ENCODE data around the gene QKI.
A peak's percentile ranks its signal among the peaks of the same experiment; 100 is the strongest.

The QKI gene

DNA sequence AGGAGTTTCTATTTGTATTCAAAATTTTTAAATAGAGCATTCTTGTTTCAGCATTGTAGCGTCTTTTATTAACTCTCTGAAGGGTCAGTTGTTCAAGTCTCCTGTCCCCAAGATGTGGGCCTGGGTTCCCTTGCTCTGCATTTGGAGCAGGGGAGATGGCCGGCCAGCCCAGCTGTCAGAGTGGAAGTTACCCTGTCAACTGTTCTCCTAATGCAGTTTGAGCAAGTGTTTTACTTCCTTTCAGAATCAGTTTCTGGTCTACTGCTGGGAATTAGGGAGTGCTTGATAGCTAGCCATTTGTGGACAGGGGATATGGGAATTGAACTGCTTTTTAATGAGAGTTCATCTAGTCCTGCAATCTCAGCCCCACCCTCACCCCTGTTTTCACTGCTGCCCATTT lies 116.6 kb downstream of the QKI start:
- TF ChIP-seq EP300 (IDR thresholded peaks at IDR 0.05; ENCODE audit: borderline replicate concordance) (no peak), NFIC (IDR thresholded peaks at IDR 0.05) (no peak), TCF12 (IDR thresholded peaks at IDR 0.05; ENCODE audit: low read depth) (no peak), TAF1 (IDR thresholded peaks at IDR 0.05; ENCODE audit: low read depth) (no peak), ZBTB7A (IDR thresholded peaks at IDR 0.05; ENCODE audit: low read depth) (no peak), FOXM1 (IDR thresholded peaks at IDR 0.05; ENCODE audit: borderline replicate concordance, low read depth) (no peak), CREB1 (IDR thresholded peaks at IDR 0.05; ENCODE audit: low read depth) (no peak), RAD21 (IDR thresholded peaks at IDR 0.05; ENCODE audit: low read depth) (no peak)
- TF ChIP-seq, protein P1, sequence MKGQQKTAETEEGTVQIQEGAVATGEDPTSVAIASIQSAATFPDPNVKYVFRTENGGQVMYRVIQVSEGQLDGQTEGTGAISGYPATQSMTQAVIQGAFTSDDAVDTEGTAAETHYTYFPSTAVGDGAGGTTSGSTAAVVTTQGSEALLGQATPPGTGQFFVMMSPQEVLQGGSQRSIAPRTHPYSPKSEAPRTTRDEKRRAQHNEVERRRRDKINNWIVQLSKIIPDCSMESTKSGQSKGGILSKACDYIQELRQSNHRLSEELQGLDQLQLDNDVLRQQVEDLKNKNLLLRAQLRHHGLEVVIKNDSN (IDR thresholded peaks at IDR 0.05), result no peak

DNA sequence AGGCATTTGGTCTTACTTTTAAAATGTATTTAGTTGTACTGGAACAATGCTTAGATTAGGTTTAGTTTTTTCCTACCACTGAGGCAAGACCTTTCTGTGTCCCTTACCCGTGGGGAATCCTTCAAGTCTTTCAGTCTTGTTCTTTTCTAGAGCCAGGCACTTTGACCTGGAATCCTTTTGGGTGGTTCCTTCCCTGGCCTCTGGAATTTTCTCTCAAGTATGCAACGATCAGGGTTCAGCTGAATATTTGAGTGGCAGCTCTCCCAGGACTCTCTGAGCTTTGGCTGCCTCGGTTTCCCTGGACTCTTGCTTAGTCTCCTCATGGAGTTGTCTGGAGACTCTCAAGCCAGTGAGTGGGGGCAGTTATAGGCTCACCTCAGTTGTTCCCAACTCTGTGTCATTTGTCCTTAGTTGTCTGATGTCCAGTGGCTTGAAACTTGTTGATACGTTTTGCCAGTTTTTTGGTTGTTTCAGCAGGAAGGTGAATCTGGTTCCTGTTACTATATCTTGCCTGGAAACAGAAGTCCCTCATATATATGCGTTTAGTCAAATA lies 118.1 kb downstream of the QKI start:
- TF ChIP-seq, protein P1 (IDR thresholded peaks at IDR 0.05), result no peak
- TF ChIP-seq TAF1 (IDR thresholded peaks at IDR 0.05; ENCODE audit: low read depth) (no peak), CREB1 (IDR thresholded peaks at IDR 0.05; ENCODE audit: low read depth) (no peak), EGR1 (IDR thresholded peaks at IDR 0.05) (no peak), FOXM1 (IDR thresholded peaks at IDR 0.05; ENCODE audit: borderline replicate concordance, low read depth) (no peak), YY1 (IDR thresholded peaks at IDR 0.05; ENCODE audit: low read depth) (no peak), NFIC (IDR thresholded peaks at IDR 0.05) (no peak)

DNA sequence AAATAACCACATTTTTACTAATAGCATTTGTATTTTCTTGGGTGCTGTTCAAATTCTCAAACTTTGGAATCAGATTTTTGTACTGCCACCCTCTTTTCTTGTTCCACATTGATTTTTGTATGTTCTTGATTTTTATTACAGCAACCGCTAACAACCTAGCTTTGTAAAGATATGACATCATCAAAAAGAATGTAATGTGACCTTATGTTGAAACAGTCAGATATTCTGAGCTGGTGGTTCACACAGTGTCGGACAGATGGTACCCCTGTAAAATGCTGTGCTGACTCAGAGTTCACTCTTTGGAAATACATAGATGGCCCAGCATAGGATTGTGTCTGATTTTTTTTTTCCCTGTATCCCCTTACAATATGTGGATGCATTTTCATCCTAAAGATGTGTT lies 118.9 kb downstream of the QKI start:
- TF ChIP-seq EGR1 (IDR thresholded peaks at IDR 0.05), result no peak
- TF ChIP-seq, protein P2, sequence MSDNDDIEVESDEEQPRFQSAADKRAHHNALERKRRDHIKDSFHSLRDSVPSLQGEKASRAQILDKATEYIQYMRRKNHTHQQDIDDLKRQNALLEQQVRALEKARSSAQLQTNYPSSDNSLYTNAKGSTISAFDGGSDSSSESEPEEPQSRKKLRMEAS (IDR thresholded peaks at IDR 0.05), result no peak
- no peak for TF ChIP-seq CREB1 (IDR thresholded peaks at IDR 0.05; ENCODE audit: low read depth)
- no peak for TF ChIP-seq FOXM1 (IDR thresholded peaks at IDR 0.05; ENCODE audit: borderline replicate concordance, low read depth)
- no peak for TF ChIP-seq TCF12 (IDR thresholded peaks at IDR 0.05; ENCODE audit: low read depth)
- TF ChIP-seq ZBTB7A (IDR thresholded peaks at IDR 0.05; ENCODE audit: low read depth), result no peak
- TF ChIP-seq RAD21 (IDR thresholded peaks at IDR 0.05; ENCODE audit: low read depth), result no peak
- TF ChIP-seq, protein P3, sequence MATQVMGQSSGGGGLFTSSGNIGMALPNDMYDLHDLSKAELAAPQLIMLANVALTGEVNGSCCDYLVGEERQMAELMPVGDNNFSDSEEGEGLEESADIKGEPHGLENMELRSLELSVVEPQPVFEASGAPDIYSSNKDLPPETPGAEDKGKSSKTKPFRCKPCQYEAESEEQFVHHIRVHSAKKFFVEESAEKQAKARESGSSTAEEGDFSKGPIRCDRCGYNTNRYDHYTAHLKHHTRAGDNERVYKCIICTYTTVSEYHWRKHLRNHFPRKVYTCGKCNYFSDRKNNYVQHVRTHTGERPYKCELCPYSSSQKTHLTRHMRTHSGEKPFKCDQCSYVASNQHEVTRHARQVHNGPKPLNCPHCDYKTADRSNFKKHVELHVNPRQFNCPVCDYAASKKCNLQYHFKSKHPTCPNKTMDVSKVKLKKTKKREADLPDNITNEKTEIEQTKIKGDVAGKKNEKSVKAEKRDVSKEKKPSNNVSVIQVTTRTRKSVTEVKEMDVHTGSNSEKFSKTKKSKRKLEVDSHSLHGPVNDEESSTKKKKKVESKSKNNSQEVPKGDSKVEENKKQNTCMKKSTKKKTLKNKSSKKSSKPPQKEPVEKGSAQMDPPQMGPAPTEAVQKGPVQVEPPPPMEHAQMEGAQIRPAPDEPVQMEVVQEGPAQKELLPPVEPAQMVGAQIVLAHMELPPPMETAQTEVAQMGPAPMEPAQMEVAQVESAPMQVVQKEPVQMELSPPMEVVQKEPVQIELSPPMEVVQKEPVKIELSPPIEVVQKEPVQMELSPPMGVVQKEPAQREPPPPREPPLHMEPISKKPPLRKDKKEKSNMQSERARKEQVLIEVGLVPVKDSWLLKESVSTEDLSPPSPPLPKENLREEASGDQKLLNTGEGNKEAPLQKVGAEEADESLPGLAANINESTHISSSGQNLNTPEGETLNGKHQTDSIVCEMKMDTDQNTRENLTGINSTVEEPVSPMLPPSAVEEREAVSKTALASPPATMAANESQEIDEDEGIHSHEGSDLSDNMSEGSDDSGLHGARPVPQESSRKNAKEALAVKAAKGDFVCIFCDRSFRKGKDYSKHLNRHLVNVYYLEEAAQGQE (IDR thresholded peaks at IDR 0.05; ENCODE audit: low read depth), result no peak
- no peak for TF ChIP-seq TEAD4 (IDR thresholded peaks at IDR 0.05)
- TF ChIP-seq, protein P1 (IDR thresholded peaks at IDR 0.05), result no peak
- TF ChIP-seq NFIC (IDR thresholded peaks at IDR 0.05), result no peak
- TF ChIP-seq TAF1 (IDR thresholded peaks at IDR 0.05; ENCODE audit: low read depth), result no peak
- TF ChIP-seq YY1 (IDR thresholded peaks at IDR 0.05; ENCODE audit: low read depth), result no peak
- no peak for TF ChIP-seq CEBPB (IDR thresholded peaks at IDR 0.05)
- TF ChIP-seq EP300 (IDR thresholded peaks at IDR 0.05; ENCODE audit: borderline replicate concordance), result no peak

DNA sequence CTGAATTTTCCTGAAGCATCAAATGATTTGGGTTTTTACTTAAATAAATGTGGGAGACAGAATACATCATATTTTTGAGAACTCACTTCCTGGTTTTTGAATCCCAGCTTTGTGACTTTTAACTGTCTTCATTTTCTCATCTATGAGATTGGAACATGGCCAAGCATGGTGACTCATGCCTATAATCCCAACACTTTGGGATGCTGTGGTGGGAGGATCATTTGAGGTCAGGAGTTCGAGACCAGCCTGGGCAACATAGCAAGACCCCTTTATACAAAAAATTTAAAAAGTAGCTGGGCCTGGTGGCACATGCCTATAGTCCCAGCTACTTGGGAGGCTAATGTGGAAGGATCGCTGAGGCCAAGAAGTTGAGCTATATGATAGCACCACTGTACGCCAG lies 122.3 kb downstream of the QKI start:
- TF ChIP-seq NFIC (IDR thresholded peaks at IDR 0.05), result 0 out of 2 replicates have a peak, but pooled peaks have one; percentile 17
- TF ChIP-seq EP300 (IDR thresholded peaks at IDR 0.05; ENCODE audit: borderline replicate concordance), result no peak

DNA sequence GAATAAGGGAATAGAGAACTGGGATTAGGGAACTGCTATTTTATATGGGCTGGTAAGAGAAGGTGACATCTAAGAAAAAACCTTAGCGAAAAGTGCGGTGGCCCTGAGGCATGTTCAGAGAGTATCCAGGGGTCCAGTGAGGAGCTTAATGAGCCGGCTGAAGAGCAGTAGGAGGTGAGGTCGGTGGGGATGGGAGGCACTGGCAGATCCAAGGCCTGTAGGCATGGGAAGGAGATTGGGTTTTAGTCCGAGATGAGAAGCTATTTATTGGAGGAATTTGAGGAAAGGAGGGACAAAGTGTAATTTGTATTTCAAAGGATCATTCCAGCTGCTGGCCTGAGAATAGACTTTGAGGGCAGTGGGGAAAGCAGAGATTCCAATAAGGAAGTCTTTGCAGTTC lies 123.8 kb downstream of the QKI start:
- TF ChIP-seq, protein P3 (IDR thresholded peaks at IDR 0.05; ENCODE audit: low read depth), result no peak
- TF ChIP-seq FOXM1 (IDR thresholded peaks at IDR 0.05; ENCODE audit: borderline replicate concordance, low read depth) (no peak), TCF12 (IDR thresholded peaks at IDR 0.05; ENCODE audit: low read depth) (no peak)

DNA sequence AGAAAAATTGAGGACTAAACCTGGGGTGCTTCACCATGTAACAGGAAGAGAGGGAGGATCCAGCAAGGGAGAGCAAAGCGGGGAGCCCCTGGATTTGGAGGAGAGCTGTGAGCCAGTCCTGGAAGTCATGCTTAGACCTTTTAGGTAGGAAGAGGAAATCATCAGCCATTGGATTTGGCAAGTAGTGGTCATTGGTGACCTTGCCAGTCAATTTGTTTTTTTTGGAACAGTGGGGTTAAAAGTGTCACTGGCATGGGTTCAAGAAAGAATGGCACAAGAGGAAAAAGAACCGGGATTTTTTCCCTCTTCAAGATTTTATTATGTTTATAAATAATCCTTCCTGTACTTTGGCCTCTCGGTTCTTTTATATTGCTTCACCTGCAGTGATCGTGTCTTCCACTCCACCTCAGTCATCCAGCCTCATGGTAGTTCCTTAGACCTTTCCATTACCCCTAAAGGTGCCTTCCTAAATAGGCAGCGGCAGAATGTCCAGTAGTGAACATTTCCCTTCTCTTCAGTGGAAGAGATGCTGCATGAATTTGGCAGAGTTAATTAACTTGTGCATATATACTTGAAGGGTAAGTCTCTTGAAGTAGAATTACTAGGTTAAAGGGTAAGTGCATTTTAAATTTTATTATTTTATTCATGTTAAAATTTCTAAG lies 124.7 kb downstream of the QKI start:
- TF ChIP-seq NFIC (IDR thresholded peaks at IDR 0.05), result no peak
- no peak for TF ChIP-seq ZBTB7A (IDR thresholded peaks at IDR 0.05; ENCODE audit: low read depth)
- TF ChIP-seq CREB1 (IDR thresholded peaks at IDR 0.05; ENCODE audit: low read depth), result no peak
- TF ChIP-seq TAF1 (IDR thresholded peaks at IDR 0.05; ENCODE audit: low read depth), result no peak
- TF ChIP-seq EP300 (IDR thresholded peaks at IDR 0.05; ENCODE audit: borderline replicate concordance), result no peak
